GM18508 (cell line): ENCODE measurements around the gene PAX2.

Source experiments
- ATAC-seq: cut with Tn5 transposase; IDR thresholded peaks from one replicate; pipeline ENCODE4 v1.9.1; 2021; ENCODE audit warnings: moderate number of reproducible peaks; ENCODE audit not compliant: insufficient read depth, unreplicated experiment

The PAX2 gene

DNA sequence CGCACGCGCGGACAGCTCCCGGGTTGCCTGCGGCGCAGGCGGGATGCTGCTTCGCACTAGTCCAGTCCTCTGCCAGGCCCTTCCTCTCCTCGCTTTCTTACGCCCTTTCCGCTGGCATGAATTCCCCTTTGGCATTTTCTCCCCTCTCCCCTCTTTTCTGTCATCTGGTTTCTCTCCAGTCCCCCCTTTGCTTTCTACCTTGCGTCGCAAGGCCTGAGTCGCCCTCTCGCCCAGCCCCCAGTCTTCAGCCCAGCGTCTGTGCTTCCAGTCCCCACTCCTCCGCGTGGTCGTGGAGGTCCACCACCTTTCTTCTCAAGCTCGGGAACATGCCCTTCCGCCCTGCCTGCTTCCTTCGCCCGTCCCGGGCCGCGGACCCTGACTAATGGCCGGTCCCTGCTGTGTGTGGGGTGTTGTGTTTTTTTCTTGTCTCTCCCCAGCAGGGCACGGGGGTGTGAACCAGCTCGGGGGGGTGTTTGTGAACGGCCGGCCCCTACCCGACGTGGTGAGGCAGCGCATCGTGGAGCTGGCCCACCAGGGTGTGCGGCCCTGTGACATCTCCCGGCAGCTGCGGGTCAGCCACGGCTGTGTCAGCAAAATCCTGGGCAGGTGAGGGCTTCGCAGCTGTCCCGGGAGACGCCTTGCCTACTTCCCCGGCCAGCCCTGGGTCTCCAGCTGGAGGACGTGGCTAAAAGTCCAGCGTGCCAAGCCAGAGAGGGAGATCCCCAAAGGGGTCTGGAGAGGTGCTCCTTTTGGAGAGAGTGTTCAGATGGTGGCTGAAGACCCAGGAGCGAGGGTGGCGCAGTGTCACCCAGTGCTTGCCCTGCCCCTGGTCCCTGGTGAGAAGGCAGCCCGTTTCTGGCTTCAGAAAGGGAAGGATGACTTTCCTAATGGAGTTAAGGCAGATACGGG, 4.2 kb downstream of the PAX2 start:
- no peak for ATAC-seq

DNA sequence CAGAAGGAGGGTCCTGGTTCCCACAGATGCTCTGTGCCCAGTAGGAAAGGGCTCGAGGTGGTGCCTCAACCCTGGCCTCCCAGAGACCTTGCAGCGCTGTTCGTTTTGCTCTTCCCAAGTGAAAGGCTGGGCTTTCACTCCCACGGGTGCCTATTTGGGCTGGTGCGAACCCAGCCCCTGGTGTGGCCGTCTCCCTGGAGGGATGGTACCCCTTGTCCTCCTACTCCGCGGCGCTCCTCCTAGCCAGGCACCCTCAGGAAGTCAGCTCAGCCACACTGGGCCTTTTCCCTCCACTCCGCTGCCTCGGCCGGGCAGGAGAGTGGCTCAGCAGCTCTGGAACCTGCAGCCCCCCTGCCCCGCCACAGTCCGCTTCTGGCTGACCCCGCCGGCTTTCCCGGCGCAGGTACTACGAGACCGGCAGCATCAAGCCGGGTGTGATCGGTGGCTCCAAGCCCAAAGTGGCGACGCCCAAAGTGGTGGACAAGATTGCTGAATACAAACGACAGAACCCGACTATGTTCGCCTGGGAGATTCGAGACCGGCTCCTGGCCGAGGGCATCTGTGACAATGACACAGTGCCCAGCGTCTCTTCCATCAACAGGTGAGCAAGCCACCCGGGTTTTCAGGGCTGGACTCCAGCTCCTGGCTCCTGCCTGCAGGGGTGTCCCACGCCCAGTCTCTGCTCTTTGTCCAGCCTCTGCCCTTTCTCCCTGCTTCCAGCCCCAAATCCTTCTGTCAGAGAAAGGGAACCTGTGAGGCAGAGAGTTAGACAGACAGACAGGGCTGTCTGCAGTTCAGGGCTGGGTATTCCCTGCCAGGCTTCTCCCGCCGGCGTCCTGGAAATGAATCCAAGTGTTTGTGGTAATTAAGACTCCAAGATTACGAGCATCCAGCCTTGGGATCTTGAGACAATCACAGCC, 5.2 kb downstream of the PAX2 start:
- ATAC-seq, result no peak

DNA sequence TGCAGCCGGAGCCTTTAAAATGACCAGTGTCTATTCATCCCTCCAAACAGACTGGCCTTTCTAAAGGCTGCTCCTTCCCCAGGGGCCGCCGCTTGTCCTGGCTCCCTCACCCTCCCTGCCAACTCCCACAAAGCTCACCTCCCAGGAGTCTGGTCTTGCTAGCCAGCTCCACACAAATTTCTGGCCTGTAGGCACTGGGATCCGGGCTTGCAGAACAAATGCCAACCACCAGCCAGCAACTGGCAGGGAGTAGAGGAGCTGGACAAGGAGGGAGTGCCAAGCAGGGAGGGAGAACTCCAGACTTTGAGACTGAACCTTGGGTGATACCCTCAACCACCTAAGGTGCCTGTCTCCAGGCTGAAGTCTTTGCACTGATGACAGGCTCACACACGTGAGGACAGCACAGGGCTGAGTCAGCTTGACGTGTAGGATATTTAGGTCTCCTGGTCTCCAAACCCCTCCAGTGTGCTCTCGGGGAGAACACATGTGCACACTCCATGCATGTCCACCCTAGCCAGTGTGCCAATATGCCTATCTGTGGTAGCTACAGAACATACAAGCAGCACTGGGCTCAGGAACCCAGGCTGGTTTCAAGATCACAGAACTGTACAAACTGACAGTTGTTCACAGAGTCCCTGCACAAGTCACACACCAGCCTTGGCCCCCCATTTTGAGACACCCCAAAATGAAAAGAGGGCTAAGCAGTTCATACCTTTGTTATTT, 6.0 kb downstream of the PAX2 start:
- no peak for ATAC-seq

DNA sequence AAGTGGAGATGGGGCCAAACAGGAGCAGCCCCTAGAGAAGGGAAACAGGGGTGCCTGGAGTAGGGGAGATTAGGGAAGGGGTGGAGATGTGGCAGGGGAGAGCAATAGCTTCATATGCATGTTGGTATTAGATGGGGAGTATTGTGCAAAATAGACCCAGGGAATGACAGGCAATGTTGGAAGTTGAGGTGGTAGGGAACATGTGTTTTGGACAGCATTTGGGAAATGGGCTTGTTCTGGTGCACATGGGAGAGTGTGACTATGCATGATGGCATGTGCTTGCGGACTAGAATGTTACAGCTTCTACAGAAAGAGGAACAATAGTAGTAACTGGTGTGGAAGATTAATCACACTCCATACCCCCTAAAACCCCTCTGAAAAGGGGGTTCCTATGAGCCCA, 10.4 kb downstream of the PAX2 start:
- ATAC-seq, result no peak

- no peak for ATAC-seq
These were observed 13.9 kb downstream of the PAX2 start for GRCh38 chr10:100759331-100759730.

- no peak for ATAC-seq
These were observed 15.3 kb downstream of the PAX2 start for GRCh38 chr10:100760726-100761125.

- no peak for ATAC-seq
These were observed 15.8 kb downstream of the PAX2 start for GRCh38 chr10:100761191-100761590.

DNA sequence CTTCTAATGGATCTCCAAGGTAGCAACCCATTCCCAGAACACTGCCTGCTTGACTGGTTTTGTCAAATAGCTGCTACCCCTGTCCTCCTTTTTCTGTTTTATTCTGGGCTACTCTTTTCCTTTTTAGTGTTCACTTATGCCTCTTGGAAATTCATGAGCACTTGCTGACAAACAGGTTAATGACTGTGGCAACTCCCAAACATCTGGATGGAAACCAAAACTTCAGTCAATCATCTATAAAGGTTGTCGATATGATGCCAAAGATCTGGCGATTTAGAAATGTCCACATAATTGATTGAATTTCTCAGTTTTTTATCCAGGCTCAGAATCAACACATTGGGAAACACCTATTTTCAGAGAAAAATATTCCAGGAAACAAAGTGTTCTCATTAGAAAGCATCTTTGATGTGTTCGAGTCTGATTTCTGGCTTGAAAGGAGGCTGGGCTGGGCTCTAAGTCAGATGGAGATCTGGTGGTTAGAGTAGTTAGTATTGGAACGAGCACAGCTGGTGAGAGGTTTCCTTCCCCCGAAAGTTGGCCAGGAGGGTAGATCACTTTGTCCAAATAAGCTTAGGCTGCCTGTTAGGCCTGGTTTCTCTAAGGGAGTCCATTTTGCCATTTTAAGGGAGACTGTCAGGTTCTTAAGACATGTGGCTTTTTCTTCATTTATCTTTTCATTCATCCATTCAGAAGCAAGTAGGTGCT, 17.8 kb downstream of the PAX2 start:
- ATAC-seq, result no peak

- no peak for ATAC-seq
These were observed 21.5 kb downstream of the PAX2 start for GRCh38 chr10:100766693-100767421.

GRCh38 chr10:100767422-100767775, 22.0 kb downstream of the PAX2 start:
- ATAC-seq, result no peak

GRCh38 chr10:100769481-100769880, 24.1 kb downstream of the PAX2 start:
- no peak for ATAC-seq

GRCh38 chr10:100773646-100774045, 28.3 kb downstream of the PAX2 start:
- no peak for ATAC-seq

DNA sequence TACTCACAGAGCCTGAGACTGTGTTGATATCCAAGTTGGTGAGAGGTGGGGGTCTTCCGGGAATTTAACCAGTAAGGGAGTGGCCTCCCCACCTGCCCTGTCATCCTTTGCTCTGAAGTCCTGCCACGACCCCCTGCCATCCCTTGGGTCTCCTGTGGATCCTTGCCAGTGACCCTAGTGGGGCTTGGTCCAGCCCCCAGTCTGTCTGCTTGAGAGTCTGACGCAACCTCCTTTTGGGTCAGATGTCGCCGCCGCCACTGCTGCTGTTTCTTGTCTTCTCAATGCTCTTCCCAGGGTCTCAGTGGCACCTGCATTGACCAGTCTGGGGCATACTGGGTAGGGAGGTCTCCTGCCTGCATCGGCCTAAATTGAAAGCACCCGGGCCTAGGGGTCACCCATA, 28.8 kb downstream of the PAX2 start:
- ATAC-seq, result no peak

DNA sequence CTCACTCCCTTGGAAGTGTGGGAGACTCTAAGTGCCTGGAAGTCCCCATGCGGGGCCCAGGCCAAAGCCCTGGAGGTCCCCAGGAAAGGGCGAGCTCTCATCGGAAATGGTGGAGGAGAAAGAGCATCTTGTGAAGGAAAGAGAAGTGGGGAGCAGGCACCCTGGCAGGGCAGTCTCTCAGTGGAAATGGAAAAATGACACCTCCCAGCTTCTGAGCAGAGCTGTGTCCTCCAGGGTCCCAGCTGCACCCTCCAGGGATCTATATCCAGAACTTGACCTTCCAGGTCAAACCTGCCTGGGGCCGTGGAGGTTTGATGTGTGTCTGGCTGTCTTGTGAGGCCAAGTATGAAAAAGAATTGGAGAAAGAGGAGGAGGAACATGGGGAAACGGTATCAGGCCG, 29.5 kb downstream of the PAX2 start:
- ATAC-seq, result no peak

- ATAC-seq, result no peak
These were observed 30.0 kb downstream of the PAX2 start for GRCh38 chr10:100775386-100775785.

DNA sequence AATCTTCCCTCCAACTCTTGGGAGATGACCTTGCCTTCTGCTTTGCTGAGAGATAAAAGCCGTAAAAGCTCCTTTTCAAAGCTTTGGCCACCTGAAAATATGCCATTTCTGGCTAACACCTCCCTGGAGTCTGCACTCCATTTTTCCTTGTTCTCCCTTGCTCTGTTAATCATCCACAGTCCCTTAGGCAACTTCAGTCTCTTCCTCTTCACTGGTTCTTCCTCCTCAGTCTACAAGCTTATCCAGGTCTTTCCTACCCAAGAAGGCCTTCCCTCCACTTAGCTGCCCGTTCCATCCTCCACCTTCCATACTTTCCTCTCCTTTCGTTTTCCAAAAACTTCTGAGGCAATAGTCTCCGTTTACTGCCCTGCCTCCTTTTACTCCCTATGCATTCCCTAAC, 30.5 kb downstream of the PAX2 start:
- no peak for ATAC-seq

DNA sequence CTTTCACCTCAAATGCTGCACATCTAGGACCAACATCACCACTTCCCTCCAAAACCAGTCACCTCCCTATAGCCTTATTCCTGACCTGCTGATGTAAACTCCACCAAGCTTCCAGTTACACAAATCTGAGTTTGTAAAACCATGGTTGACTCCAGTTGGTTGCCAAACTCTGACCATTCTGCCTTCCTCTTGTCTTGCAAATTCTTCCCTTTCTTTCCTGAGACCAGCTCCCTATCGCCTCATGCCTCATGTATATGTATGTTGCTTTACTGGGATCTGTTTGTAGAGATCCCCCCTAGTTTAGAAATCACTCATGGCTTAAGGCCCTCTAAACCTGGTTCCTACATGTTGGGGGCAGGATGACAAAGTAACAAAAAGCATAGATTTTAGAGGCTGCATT, 31.3 kb downstream of the PAX2 start:
- ATAC-seq, result no peak

- no peak for ATAC-seq
These were observed 33.9 kb downstream of the PAX2 start for GRCh38 chr10:100779329-100779728.

DNA sequence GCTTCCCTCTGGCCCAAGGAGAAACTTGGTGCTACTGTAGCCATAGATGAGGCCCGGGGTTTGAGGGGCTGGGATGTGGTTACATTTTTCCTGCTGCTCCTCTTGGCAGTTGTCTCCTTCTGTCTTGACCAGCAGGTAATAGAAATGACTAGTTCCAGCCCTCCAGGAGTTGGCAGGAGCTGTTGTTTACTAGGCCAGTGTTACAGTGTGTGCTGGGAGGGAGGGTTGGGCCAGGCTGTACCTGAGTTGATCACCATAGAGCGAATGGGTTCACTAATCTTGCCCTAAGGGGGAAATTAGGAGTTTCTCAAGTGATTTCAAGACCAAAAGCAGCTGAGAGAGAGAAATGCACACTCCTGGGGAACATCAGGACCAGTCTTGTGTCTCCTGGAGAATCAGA, 34.9 kb downstream of the PAX2 start:
- no peak for ATAC-seq
